Measurements from ENCODE around the gene TUFT1.
"Not testable (repeated sequence)": the region's sequence is repeated elsewhere in the genome, so short reads cannot be mapped to it uniquely, and the experiment has no call there.

Gene TUFT1

DNA sequence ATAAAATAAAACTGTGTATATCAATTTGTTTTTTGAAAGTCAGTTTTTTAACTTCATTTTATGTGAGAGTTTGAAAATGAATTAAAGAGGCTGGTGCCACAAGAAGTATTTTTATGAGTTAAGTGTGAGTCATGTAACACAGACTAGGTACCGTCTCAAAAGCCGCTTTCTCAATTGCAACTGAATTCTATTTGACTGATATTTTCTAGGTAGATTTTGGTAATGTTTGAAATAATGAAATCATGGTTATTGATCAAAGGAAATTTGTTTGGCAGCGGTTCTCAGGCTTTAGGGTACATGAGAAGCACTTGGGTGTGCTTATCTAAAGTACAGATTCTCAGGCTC lies 76.4 kb downstream of the TUFT1 start:
- no peak for DNase-seq
- TF ChIP-seq, protein P1, sequence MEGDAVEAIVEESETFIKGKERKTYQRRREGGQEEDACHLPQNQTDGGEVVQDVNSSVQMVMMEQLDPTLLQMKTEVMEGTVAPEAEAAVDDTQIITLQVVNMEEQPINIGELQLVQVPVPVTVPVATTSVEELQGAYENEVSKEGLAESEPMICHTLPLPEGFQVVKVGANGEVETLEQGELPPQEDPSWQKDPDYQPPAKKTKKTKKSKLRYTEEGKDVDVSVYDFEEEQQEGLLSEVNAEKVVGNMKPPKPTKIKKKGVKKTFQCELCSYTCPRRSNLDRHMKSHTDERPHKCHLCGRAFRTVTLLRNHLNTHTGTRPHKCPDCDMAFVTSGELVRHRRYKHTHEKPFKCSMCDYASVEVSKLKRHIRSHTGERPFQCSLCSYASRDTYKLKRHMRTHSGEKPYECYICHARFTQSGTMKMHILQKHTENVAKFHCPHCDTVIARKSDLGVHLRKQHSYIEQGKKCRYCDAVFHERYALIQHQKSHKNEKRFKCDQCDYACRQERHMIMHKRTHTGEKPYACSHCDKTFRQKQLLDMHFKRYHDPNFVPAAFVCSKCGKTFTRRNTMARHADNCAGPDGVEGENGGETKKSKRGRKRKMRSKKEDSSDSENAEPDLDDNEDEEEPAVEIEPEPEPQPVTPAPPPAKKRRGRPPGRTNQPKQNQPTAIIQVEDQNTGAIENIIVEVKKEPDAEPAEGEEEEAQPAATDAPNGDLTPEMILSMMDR (IDR thresholded peaks at IDR 0.05; ENCODE audit: low read depth, low read length): no peak
- H3K9me3 ChIP-seq (ENCODE audit: severe bottlenecking): no peaks in the 10 kb centered on the region

GRCh38 chr1:151618003-151618402 lies 77.9 kb downstream of the TUFT1 start:
- H3K27me3 ChIP-seq (ENCODE audit: insufficient read depth, low read depth, severe bottlenecking): no peaks in the 10 kb centered on the region
- no peak for DNase-seq
- H3K36me3 ChIP-seq: peaks cover 26% of the 10 kb centered on the region
- no peak overlapping the region for H3K27ac ChIP-seq
- H3K4me3 ChIP-seq (ENCODE audit: low read depth, low read length): no peak overlapping the region
- no peaks in the 10 kb centered on the region for H3K9me3 ChIP-seq (ENCODE audit: severe bottlenecking)
- TF ChIP-seq, protein P1 (IDR thresholded peaks at IDR 0.05; ENCODE audit: low read depth, low read length): no peak

More for the DNA sequence above, 76.4 kb downstream of the TUFT1 start:
- Histone ChIP-seq H3K27me3 (ENCODE audit: insufficient read depth, low read depth, severe bottlenecking) (no peaks in the 10 kb centered on the region), H3K36me3 (peaks cover 31% of the 10 kb centered on the region), H3K4me3 (ENCODE audit: low read depth, low read length) (no peak overlapping the region), H3K27ac (no peak overlapping the region)

GRCh38 chr1:151618470-151618869 lies 78.4 kb downstream of the TUFT1 start:
- H3K27ac ChIP-seq: no peak overlapping the region
- TF ChIP-seq, protein P1 (IDR thresholded peaks at IDR 0.05; ENCODE audit: low read depth, low read length): no peak
- no peaks in the 10 kb centered on the region for H3K9me3 ChIP-seq (ENCODE audit: severe bottlenecking)
- no peaks in the 10 kb centered on the region for H3K27me3 ChIP-seq (ENCODE audit: insufficient read depth, low read depth, severe bottlenecking)
- DNase-seq: no peak
- H3K36me3 ChIP-seq: peaks cover 26% of the 10 kb centered on the region
- no peak overlapping the region for H3K4me3 ChIP-seq (ENCODE audit: low read depth, low read length)

DNA sequence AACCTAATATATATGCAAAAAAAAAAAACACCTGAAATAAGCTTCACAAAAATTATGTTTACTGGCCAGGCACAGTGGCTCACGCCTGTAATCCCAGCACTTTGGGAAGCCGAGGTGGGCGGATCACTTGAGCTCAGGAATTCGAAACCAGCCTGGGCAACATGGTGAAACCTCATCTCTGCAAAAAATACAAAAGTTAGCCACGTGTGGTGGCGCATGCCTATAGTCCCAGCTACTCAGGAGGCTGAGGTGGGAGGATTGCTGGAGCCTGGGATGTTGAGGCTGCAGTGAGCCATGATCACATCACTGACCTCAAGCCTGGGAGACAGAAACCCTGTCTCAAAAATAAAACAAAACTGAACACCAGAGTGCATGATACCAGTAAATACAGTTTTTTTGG lies 78.9 kb downstream of the TUFT1 start:
- not testable (repeated sequence) for DNase-seq; H3K27me3 ChIP-seq (ENCODE audit: insufficient read depth, low read depth, severe bottlenecking); H3K9me3 ChIP-seq (ENCODE audit: severe bottlenecking); H3K4me3 ChIP-seq (ENCODE audit: low read depth, low read length); H3K27ac ChIP-seq
- peaks cover 31% of the 10 kb centered on the region for H3K36me3 ChIP-seq

- H3K9me3 ChIP-seq (ENCODE audit: severe bottlenecking): no peaks in the 10 kb centered on the region
- no peak for DNase-seq
- no peaks in the 10 kb centered on the region for H3K27me3 ChIP-seq (ENCODE audit: insufficient read depth, low read depth, severe bottlenecking)
- H3K36me3 ChIP-seq: peaks cover 26% of the 10 kb centered on the region
- H3K27ac ChIP-seq: no peak overlapping the region
- TF ChIP-seq, protein P1 (IDR thresholded peaks at IDR 0.05; ENCODE audit: low read depth, low read length): no peak
- no peak overlapping the region for H3K4me3 ChIP-seq (ENCODE audit: low read depth, low read length)
Observed at GRCh38 chr1:151619489-151620093, 79.5 kb downstream of the TUFT1 start.

DNA sequence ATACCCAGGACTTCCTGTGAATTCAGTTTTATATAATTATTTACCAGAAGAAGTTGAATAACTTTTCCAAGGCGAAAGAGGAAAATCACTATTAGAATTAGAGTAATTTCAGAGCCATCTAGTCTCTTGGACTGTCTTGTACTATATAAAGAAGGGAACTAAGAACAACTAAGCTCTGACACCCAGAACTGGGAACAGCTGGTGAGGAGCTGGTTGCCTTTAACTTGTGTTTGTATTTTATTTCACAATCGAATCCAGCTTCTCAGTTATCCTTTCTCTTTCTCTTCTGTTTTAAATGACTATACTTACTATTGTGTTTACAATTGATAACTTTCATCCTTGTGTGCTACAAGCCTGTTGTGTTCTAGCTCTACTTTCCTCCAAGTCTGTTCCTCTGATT lies 80.2 kb downstream of the TUFT1 start:
- Histone ChIP-seq H3K4me3 (ENCODE audit: low read depth, low read length) (no peak overlapping the region), H3K36me3 (peaks cover 22% of the 10 kb centered on the region), H3K27me3 (ENCODE audit: insufficient read depth, low read depth, severe bottlenecking) (no peaks in the 10 kb centered on the region), H3K27ac (no peak overlapping the region), H3K9me3 (ENCODE audit: severe bottlenecking) (no peaks in the 10 kb centered on the region)
- DNase-seq: no peak
- TF ChIP-seq, protein P1 (IDR thresholded peaks at IDR 0.05; ENCODE audit: low read depth, low read length): no peak
